Endothelial cell of umbilical vein (primary cell): Measurements from ENCODE around the gene CENPN. TPM values are rescaled to one million over a fixed set of nuclear protein-coding genes. Genes with fewer than 3 reads are reported as not detected.

Source experiments
- BruUV-seq: library from RNA; stranded (reverse); fragments of 400-500 nt; replicated peaks from 2 replicates; lab custom pipeline; 2021; lab: Mats Ljungman, UMichigan
- CTCF ChIA-PET: fragments of 300-600, 350-600 bp; sonication (Branson Sonifier 250); formaldehyde crosslinking; loops from one replicate; lab custom pipeline; 2021; ENCODE audit warnings: antibody characterized with exemption, inconsistent platforms; lab: Charles Lee
- POLR2A ChIA-PET: fragments of 300-600, 350-600 bp; sonication (Branson Sonifier 250); formaldehyde crosslinking; loops from one replicate; lab custom pipeline; 2021; ENCODE audit warnings: antibody characterized with exemption, inconsistent platforms; lab: Charles Lee
- DNase-seq: peaks from one replicate; pipeline ENCODE4 v3.0.0-alpha.2; 2011; ENCODE audit warnings: low read depth, low spot score
- FAIRE-seq: peaks from 2 replicates; lab custom pipeline; 2011; peaks lifted over from hg19 to GRCh38; lab: Jason Lieb, UNC
- H2AFZ ChIP-seq: 2 replicates; pipeline ENCODE4 v1.6.0; 2012; ENCODE audit warnings: low read depth, low read length, control low read depth, inconsistent platforms
- H3K27ac ChIP-seq: 2 replicates; pipeline ENCODE4 v1.5.1; 2011; ENCODE audit warnings: low read depth, mild to moderate bottlenecking, control low read depth, low read length, moderate library complexity; ENCODE audit not compliant: insufficient read depth
- H3K27me3 ChIP-seq, 2 experiments: 2 replicates each; pipeline versions ENCODE4 v1.6.0 to v1.6.1; 2011; ENCODE audit warnings: low read length in 2 of 2, mixed read lengths in 1 of 2; ENCODE audit not compliant: control insufficient read depth in 2 of 2, insufficient read depth in 2 of 2
- H3K36me3 ChIP-seq, 2 experiments: 2 replicates in 1 of 2; 3 replicates in 1 of 2; pipeline ENCODE4 v1.5.1; 2011; ENCODE audit warnings: low read length in 2 of 2, mild to moderate bottlenecking in 1 of 2, moderate library complexity in 1 of 2; ENCODE audit not compliant: control insufficient read depth in 2 of 2, insufficient read depth in 2 of 2; ENCODE audit errors: extremely low read depth in 1 of 2
- H3K4me1 ChIP-seq: 3 replicates; pipeline ENCODE4 v1.5.1; 2011; ENCODE audit warnings: mild to moderate bottlenecking, low read length; ENCODE audit not compliant: control insufficient read depth, insufficient read depth; ENCODE audit errors: extremely low read depth
- H3K4me2 ChIP-seq: 2 replicates; pipeline ENCODE4 v1.6.1; 2011; ENCODE audit warnings: low read length, control low read depth, mixed read lengths; ENCODE audit not compliant: insufficient read depth
- H3K4me3 ChIP-seq, 3 experiments: fragments of 200-600 bp in 1 of 3; sonication (generic), shearing (Covaris generic) in 1 of 3; replicated peaks in 1 of 3; 2 replicates each; pipeline ENCODE4 v1.5.1; 2011 to 2016; ENCODE audit warnings: control low read depth in 3 of 3, low read length in 3 of 3, mild to moderate bottlenecking in 2 of 3, inconsistent platforms in 1 of 3, low read depth in 1 of 3, moderate library complexity in 1 of 3; ENCODE audit not compliant: insufficient read depth in 1 of 3
- H3K79me2 ChIP-seq: 2 replicates; pipeline ENCODE4 v1.6.0; 2012; ENCODE audit warnings: low read length, inconsistent platforms; ENCODE audit not compliant: control insufficient read depth, insufficient read depth
- H3K9ac ChIP-seq: replicated peaks from 2 replicates; pipeline ENCODE3; 2011; ENCODE audit warnings: low read length, control low read depth; ENCODE audit not compliant: insufficient read depth; ENCODE audit errors: extremely low read depth
- H3K9me1 ChIP-seq: replicated peaks from 3 replicates; pipeline ENCODE4 v1.6.0; 2011; ENCODE audit warnings: mild to moderate bottlenecking, low read length; ENCODE audit not compliant: control insufficient read depth, insufficient read depth; ENCODE audit errors: extremely low read depth
- H3K9me3 ChIP-seq: replicated peaks from 2 replicates; pipeline ENCODE4 v1.5.1; 2012; ENCODE audit warnings: low read length, inconsistent platforms; ENCODE audit not compliant: control insufficient read depth, insufficient read depth
- H4K20me1 ChIP-seq: replicated peaks from 2 replicates; pipeline ENCODE3; 2011; ENCODE audit warnings: mild to moderate bottlenecking, low read length; ENCODE audit not compliant: control insufficient read depth, insufficient read depth; ENCODE audit errors: extremely low read depth
- CTCF ChIP-seq, 2 donors: IDR thresholded peaks; 1 replicate in 1 of 2; 2 replicates in 1 of 2; pipeline ENCODE4 v1.5.1; 2011; ENCODE audit warnings: low read length in 2 of 2, mild to moderate bottlenecking in 2 of 2, moderate library complexity in 2 of 2, control low read depth in 1 of 2, inconsistent platforms in 1 of 2, low read depth in 1 of 2; ENCODE audit not compliant: insufficient read depth in 1 of 2; ENCODE audit errors: extremely low read depth in 1 of 2
- EZH2 ChIP-seq: IDR thresholded peaks from 2 replicates; pipeline ENCODE4 v1.6.1; 2012; ENCODE audit warnings: borderline replicate concordance, low read depth, mild to moderate bottlenecking, moderate library complexity, low read length, inconsistent platforms; ENCODE audit not compliant: severe bottlenecking
- FOS ChIP-seq: IDR thresholded peaks from 2 replicates; pipeline ENCODE4 v1.6.1; 2011; ENCODE audit warnings: mild to moderate bottlenecking, low read length, moderate library complexity, borderline replicate concordance; ENCODE audit not compliant: insufficient read depth
- GATA2 ChIP-seq: IDR thresholded peaks from 2 replicates; pipeline ENCODE4 v1.7.0; 2011; ENCODE audit warnings: low read depth, mild to moderate bottlenecking, moderate library complexity, mixed read lengths, low read length; ENCODE audit not compliant: insufficient read length, insufficient read depth
- JUN ChIP-seq: IDR thresholded peaks from 2 replicates; pipeline ENCODE4 v1.6.1; 2011; ENCODE audit warnings: borderline replicate concordance, low read depth; ENCODE audit not compliant: insufficient read length, insufficient read depth
- MAX ChIP-seq: IDR thresholded peaks from 2 replicates; pipeline ENCODE4 v1.6.1; 2011; ENCODE audit not compliant: insufficient read depth, insufficient read length
- MYC ChIP-seq: IDR thresholded peaks from one replicate; pipeline ENCODE4 v1.6.1; 2011; ENCODE audit warnings: mild to moderate bottlenecking, low read depth, low read length
- POLR2A ChIP-seq: IDR thresholded peaks from 2 replicates; pipeline ENCODE4 v1.6.1; 2012; ENCODE audit warnings: low read depth, mild to moderate bottlenecking, control low read depth, low read length
- POLR2AphosphoS5 ChIP-seq: IDR thresholded peaks from 2 replicates; pipeline ENCODE4 v1.6.1; 2012; ENCODE audit warnings: low read depth, mild to moderate bottlenecking, control low read depth, low read length, moderate library complexity; ENCODE audit not compliant: insufficient read depth
- dilution Hi-C: fragments of 300-500 bp; cut with MboI; formaldehyde crosslinking; loops from one replicate; pipeline ENCODE4 v1.15.0; 2019; ENCODE audit warnings: low sequenced_read_pairs; ENCODE audit not compliant: extremely low pct_ligation_motif_present
- intact Hi-C: fragments of 100-400 bp; cut with micrococcal nuclease; formaldehyde crosslinking; loops from one replicate; pipeline ENCODE4 v1.10.0; 2022
- polyA plus RNA-seq, 4 experiments: library from polyadenylated mRNA; depleted of rRNA in 3 of 4; stranded (reverse) in 3 of 4; unstranded in 1 of 4; fragments of >200 nt; gene quantifications; 2 replicates each; pipeline versions ENCODE4 v1.2.1 to v1.2.3, GENCODE V29; 2011 to 2012; ENCODE audit warnings: missing spikeins in 1 of 4
- total RNA-seq: library from RNA; stranded (reverse); gene quantifications from 2 replicates; pipeline ENCODE4 v1.2.3, GENCODE V29; 2021

The CENPN gene
- total and polyA plus RNA-seq, 2 donors (not counting 3 experiments of a cell fraction or from before 2014, with no cell fraction given) = 17.6 to 52.4 TPM

GRCh38 chr16:80990978-80991377, 16.0 kb upstream of the CENPN start:
- no TSS peak for BruUV-seq
- Histone ChIP-seq H3K4me3 (no peak overlapping the region), H3K27me3 (no peaks in the 10 kb centered on the region), H4K20me1 (no peaks in the 10 kb centered on the region), H3K4me2 (no peak overlapping the region), H3K9me1 (no peaks in the 10 kb centered on the region), H2AFZ (no peak overlapping the region), H3K9me3 (no peaks in the 10 kb centered on the region), H3K27ac (no peak overlapping the region), H3K9ac (no peak overlapping the region), H3K4me1 (peaks cover 22% of the 10 kb centered on the region), H3K36me3 (no peaks in the 10 kb centered on the region), H3K79me2 (peaks cover 67% of the 10 kb centered on the region)
- no peak for FAIRE-seq
- DNase-seq = no peak
- POLR2A ChIA-PET = no interaction called here
- CTCF ChIA-PET = interaction anchor here (0.6 to 2.3 kb wide), 3 partner anchors 16 to 483 kb away, joined by 3 to 11 read pairs (median 3); no protein-coding TSS in a partner anchor
- TF ChIP-seq FOS (no peak), GATA2 (no peak), EZH2 (no peak), MAX (no peak), JUN (no peak), POLR2AphosphoS5 (no peak), MYC (no peak), POLR2A (no peak), CTCF (IDR thresholded peaks at IDR 0.05; ENCODE audit: extremely low read depth in 1 of 2, insufficient read depth in 1 of 2, low read depth in 1 of 2, low read length in 2 of 2) (no peak)
- dilution Hi-C loops (no loop called here), intact Hi-C loops (no loop called here)
